ENCODE measurements around the gene TLE3.

TLE3 gene

GRCh38 chr15:70045045-70045444 is 52.7 kb downstream of the TLE3 start:
- DNase-seq (ENCODE audit: low read depth) = no peak
- TF ChIP-seq CTCF (IDR thresholded peaks at IDR 0.05; ENCODE audit: low read depth, low read length, missing control alignments) = no peak
- H3K4me3 ChIP-seq (ENCODE audit: low read depth, low read length) = no peak overlapping the region

- DNase-seq (ENCODE audit: low read depth) = no peak
- no peak for TF ChIP-seq CTCF (IDR thresholded peaks at IDR 0.05; ENCODE audit: low read depth, low read length, missing control alignments)
- H3K4me3 ChIP-seq (ENCODE audit: low read depth, low read length) = no peak overlapping the region
These were observed 53.5 kb downstream of the TLE3 start for GRCh38 chr15:70044168-70044567.

GRCh38 chr15:70043590-70043989 is 54.1 kb downstream of the TLE3 start:
- H3K4me3 ChIP-seq (ENCODE audit: low read depth, low read length) = no peak overlapping the region
- DNase-seq (ENCODE audit: low read depth) = no peak
- no peak for TF ChIP-seq CTCF (IDR thresholded peaks at IDR 0.05; ENCODE audit: low read depth, low read length, missing control alignments)

GRCh38 chr15:70042553-70043214 is 55.0 kb downstream of the TLE3 start:
- no peak overlapping the region for H3K4me3 ChIP-seq (ENCODE audit: low read depth, low read length)
- DNase-seq (ENCODE audit: low read depth) = no peak
- TF ChIP-seq CTCF (IDR thresholded peaks at IDR 0.05; ENCODE audit: low read depth, low read length, missing control alignments) = no peak

GRCh38 chr15:70039917-70040316 is 57.8 kb downstream of the TLE3 start:
- TF ChIP-seq CTCF (IDR thresholded peaks at IDR 0.05; ENCODE audit: low read depth, low read length, missing control alignments) = no peak
- DNase-seq (ENCODE audit: low read depth) = no peak
- H3K4me3 ChIP-seq (ENCODE audit: low read depth, low read length) = no peak overlapping the region

- H3K4me3 ChIP-seq (ENCODE audit: low read depth, low read length) = no peak overlapping the region
- no peak for DNase-seq (ENCODE audit: low read depth)
- TF ChIP-seq CTCF (IDR thresholded peaks at IDR 0.05; ENCODE audit: low read depth, low read length, missing control alignments) = no peak
These were observed 58.9 kb downstream of the TLE3 start for GRCh38 chr15:70038730-70039392.

GRCh38 chr15:70037292-70037640 is 60.5 kb downstream of the TLE3 start:
- no peak for DNase-seq (ENCODE audit: low read depth)
- H3K4me3 ChIP-seq (ENCODE audit: low read depth, low read length) = no peak overlapping the region
- TF ChIP-seq CTCF (IDR thresholded peaks at IDR 0.05; ENCODE audit: low read depth, low read length, missing control alignments) = no peak
